HEK293 (cell line): ENCODE data around the gene GNAI2.

ENCODE experiments used
- CTCF ChIA-PET: fragments of 350-600 bp; formaldehyde crosslinking; extraction: SDS; loops from one replicate; lab custom pipeline; 2021; ENCODE audit warnings: antibody characterized with exemption; lab: Yijun Ruan, JAX
- POLR2A ChIA-PET: fragments of 300-600 bp; formaldehyde crosslinking; extraction: SDS; loops from one replicate; lab custom pipeline; 2020; ENCODE audit warnings: antibody characterized with exemption, inconsistent platforms; lab: Yijun Ruan, JAX
- H3K27ac ChIP-seq: fragments of 200-500 bp; sonication (Bioruptor generic); 2 replicates; pipeline ENCODE4 v1.5.1; 2014; ENCODE audit warnings: low read depth, low read length, control low read depth, inconsistent platforms; ENCODE audit errors: extremely low read depth
- H3K36me3 ChIP-seq, 2 experiments: fragments of 200-500 bp in 1 of 2; sonication (Bioruptor generic) in 1 of 2; 1 replicate in 1 of 2; 2 replicates in 1 of 2; pipeline ENCODE4 v1.5.1; 2014 to 2017; ENCODE audit warnings: inconsistent platforms in 2 of 2, low read length in 2 of 2; ENCODE audit not compliant: control insufficient read depth in 2 of 2, insufficient read depth in 1 of 2
- H3K4me1 ChIP-seq: fragments of 200-500 bp; sonication (Bioruptor generic); 2 replicates; pipeline ENCODE4 v1.5.1; 2014; ENCODE audit warnings: mild to moderate bottlenecking, low read length, inconsistent platforms; ENCODE audit not compliant: control insufficient read depth, insufficient read depth
- H3K4me3 ChIP-seq: 2 replicates; pipeline ENCODE4 v1.5.1; 2011; ENCODE audit warnings: low read depth, mild to moderate bottlenecking, control low read depth, low read length, moderate library complexity
- H3K9me3 ChIP-seq: fragments of 200-500 bp; sonication (Bioruptor generic); 2 replicates; pipeline ENCODE4 v1.5.1; 2014; ENCODE audit warnings: low read depth, low read length, inconsistent platforms; ENCODE audit not compliant: control insufficient read depth, insufficient read depth
- AEBP2 ChIP-seq: fragments of 450-650 bp; formaldehyde crosslinking; IDR thresholded peaks from 2 replicates; pipeline ENCODE4 v1.5.1; 2016; ENCODE audit warnings: missing biosample characterization, missing genetic modification characterization, borderline replicate concordance
- BCL11B ChIP-seq: fragments of 450-650 bp; formaldehyde crosslinking; IDR thresholded peaks from 2 replicates; pipeline ENCODE4 v1.5.1; 2016; ENCODE audit warnings: low read depth, missing biosample characterization, missing genetic modification characterization
- GLIS1 ChIP-seq: fragments of 450-650 bp; formaldehyde crosslinking; IDR thresholded peaks from 2 replicates; pipeline ENCODE4 v1.5.1; 2016; ENCODE audit warnings: missing biosample characterization, missing genetic modification characterization
- IKZF3 ChIP-seq: fragments of 450-650 bp; IDR thresholded peaks from 2 replicates; pipeline ENCODE4 v1.5.0; 2018; ENCODE audit warnings: missing biosample characterization, mild to moderate bottlenecking, missing genetic modification characterization, moderate library complexity
- PRDM10 ChIP-seq: fragments of 450-650 bp; formaldehyde crosslinking; IDR thresholded peaks from 2 replicates; pipeline ENCODE4 v1.5.1; 2016; ENCODE audit warnings: missing biosample characterization, missing genetic modification characterization
- SP2 ChIP-seq: fragments of 450-650 bp; formaldehyde crosslinking; IDR thresholded peaks from 2 replicates; pipeline ENCODE4 v1.5.1; 2016; ENCODE audit warnings: missing biosample characterization, missing genetic modification characterization
- SP3 ChIP-seq: fragments of 450-650 bp; formaldehyde crosslinking; IDR thresholded peaks from 2 replicates; pipeline ENCODE4 v1.5.1; 2016; ENCODE audit warnings: missing biosample characterization, missing genetic modification characterization
- YY2 ChIP-seq: fragments of 450-650 bp; formaldehyde crosslinking; IDR thresholded peaks from 2 replicates; pipeline ENCODE4 v1.5.1; 2016; ENCODE audit warnings: missing biosample characterization, missing genetic modification characterization
- ZBTB17 ChIP-seq: fragments of 450-650 bp; formaldehyde crosslinking; IDR thresholded peaks from 2 replicates; pipeline ENCODE4 v1.5.1; 2016; ENCODE audit warnings: missing biosample characterization, missing genetic modification characterization
- ZBTB20 ChIP-seq: fragments of 450-650 bp; formaldehyde crosslinking; IDR thresholded peaks from 2 replicates; pipeline ENCODE4 v1.5.1; 2016; ENCODE audit warnings: missing biosample characterization, missing genetic modification characterization
- ZBTB21 ChIP-seq: fragments of 450-650 bp; formaldehyde crosslinking; IDR thresholded peaks from 2 replicates; pipeline ENCODE4 v1.5.1; 2017; ENCODE audit warnings: missing biosample characterization, missing genetic modification characterization
- ZBTB8A ChIP-seq: fragments of 450-650 bp; formaldehyde crosslinking; IDR thresholded peaks from 2 replicates; pipeline ENCODE4 v1.5.1; 2016; ENCODE audit warnings: missing biosample characterization, missing genetic modification characterization
- ZFHX2 ChIP-seq: fragments of 450-650 bp; formaldehyde crosslinking; conservative IDR thresholded peaks from 2 replicates; pipeline ENCODE4 v1.5.1; 2016; ENCODE audit warnings: missing biosample characterization, missing genetic modification characterization
- ZNF335 ChIP-seq: fragments of 450-650 bp; formaldehyde crosslinking; conservative IDR thresholded peaks from 2 replicates; pipeline ENCODE4 v1.5.1; 2016; ENCODE audit warnings: missing biosample characterization, missing genetic modification characterization
- ZNF362 ChIP-seq: fragments of 450-650 bp; formaldehyde crosslinking; IDR thresholded peaks from 2 replicates; pipeline ENCODE4 v1.5.1; 2016; ENCODE audit warnings: missing biosample characterization, missing genetic modification characterization
- ZNF398 ChIP-seq: fragments of 450-650 bp; formaldehyde crosslinking; IDR thresholded peaks from 2 replicates; pipeline ENCODE4 v1.5.1; 2017; ENCODE audit warnings: missing biosample characterization, missing genetic modification characterization
- ZNF624 ChIP-seq: fragments of 450-650 bp; formaldehyde crosslinking; IDR thresholded peaks from 2 replicates; pipeline ENCODE4 v1.5.1; 2017; ENCODE audit warnings: missing biosample characterization, missing genetic modification characterization
- ZNF76 ChIP-seq: fragments of 450-650 bp; formaldehyde crosslinking; IDR thresholded peaks from 2 replicates; pipeline ENCODE4; 2016; ENCODE audit warnings: low read depth, missing biosample characterization, missing genetic modification characterization, borderline replicate concordance
- ZSCAN16 ChIP-seq: fragments of 450-650 bp; formaldehyde crosslinking; IDR thresholded peaks from 2 replicates; pipeline ENCODE4 v1.5.1; 2016; ENCODE audit warnings: missing biosample characterization, missing genetic modification characterization

The GNAI2 gene

GRCh38 chr3:50236484-50237132 lies 604 bp downstream of the GNAI2 start:
- 0 out of 2 replicates have a peak, but pooled peaks have one; percentile 43 for TF ChIP-seq ZNF76 (tag by site-specific recombination)
- no peak for TF ChIP-seq ZSCAN16 (tag by site-specific recombination)
- peak; percentile 44; the same call in 1 of the 2 replicates for TF ChIP-seq IKZF3 (tag by site-specific recombination)
- no peak for TF ChIP-seq ZBTB21 (tag by site-specific recombination)
- TF ChIP-seq ZBTB20 (tag by site-specific recombination), result peak; percentile 95
- 0 out of 2 replicates have a peak, but pooled peaks have one; percentile 22 for TF ChIP-seq ZNF335 (tag by site-specific recombination)
- ChIA-PET CTCF (interaction anchor here (1.0 to 3.9 kb wide), 3 partner anchors 11 to 56 kb away, joined by 3 to 28 read pairs (median 19); partner anchors contain the start of gene IFRD2), POLR2A (interaction anchor here (1.0 to 2.5 kb wide), 5 partner anchors 9 to 100 kb away, joined by 4 to 17 read pairs (median 9); partner anchors contain the start of gene IFRD2)
- Histone ChIP-seq H3K36me3 (peaks cover 0 to 10% of the 10 kb centered on the region in 2 experiments; a peak in 1 of 3 replicates), H3K27ac (peak overlapping the region; percentile 77), H3K9me3 (no peaks in the 10 kb centered on the region), H3K4me1 (peaks cover 17% of the 10 kb centered on the region), H3K4me3 (peak overlapping the region; percentile 67)

GRCh38 chr3:50237133-50237651 lies 1.2 kb downstream of the GNAI2 start:
- TF ChIP-seq BCL11B (no peak), ZNF398 (tag by site-specific recombination) (peak; percentile 88), SP2 (tag by site-specific recombination) (peak; percentile 69), ZBTB17 (tag by site-specific recombination) (peak; percentile 61; the same call in 1 of the 2 replicates), AEBP2 (no peak), ZNF362 (tag by site-specific recombination) (no peak), ZBTB8A (0 out of 2 replicates have a peak, but pooled peaks have one; percentile 32), SP3 (tag by site-specific recombination) (peak; percentile 47; the same call in 1 of the 2 replicates), ZNF624 (tag by site-specific recombination) (no peak), YY2 (tag by site-specific recombination) (0 out of 2 replicates have a peak, but pooled peaks have one; percentile 54), PRDM10 (tag by site-specific recombination) (peak; percentile 27; the same call in 1 of the 2 replicates), GLIS1 (tag by site-specific recombination) (peak; percentile 58; the same call in 1 of the 2 replicates), ZBTB20 (tag by site-specific recombination) (peak; percentile 65), ZFHX2 (tag by site-specific recombination) (0 out of 2 replicates have a peak, but pooled peaks have one; percentile 13)
- ChIA-PET CTCF (interaction anchor here (0.6 to 3.9 kb wide), 4 partner anchors 10 to 61 kb away, joined by 3 to 28 read pairs (median 12); partner anchors contain the start of gene IFRD2), POLR2A (interaction anchor here (1.9 to 2.5 kb wide), 2 partner anchors 9 to 10 kb away, joined by 9 to 17 read pairs; no protein-coding TSS in a partner anchor)
- Histone ChIP-seq H3K27ac (peak overlapping the region; percentile 77), H3K4me1 (peaks cover 17% of the 10 kb centered on the region), H3K4me3 (peak overlapping the region; percentile 67), H3K9me3 (no peaks in the 10 kb centered on the region), H3K36me3 (peaks cover 0 to 10% of the 10 kb centered on the region in 2 experiments; a peak in 1 of 3 replicates)
